ENCODE measurements around the gene MAP3K6.

MAP3K6 gene

DNA sequence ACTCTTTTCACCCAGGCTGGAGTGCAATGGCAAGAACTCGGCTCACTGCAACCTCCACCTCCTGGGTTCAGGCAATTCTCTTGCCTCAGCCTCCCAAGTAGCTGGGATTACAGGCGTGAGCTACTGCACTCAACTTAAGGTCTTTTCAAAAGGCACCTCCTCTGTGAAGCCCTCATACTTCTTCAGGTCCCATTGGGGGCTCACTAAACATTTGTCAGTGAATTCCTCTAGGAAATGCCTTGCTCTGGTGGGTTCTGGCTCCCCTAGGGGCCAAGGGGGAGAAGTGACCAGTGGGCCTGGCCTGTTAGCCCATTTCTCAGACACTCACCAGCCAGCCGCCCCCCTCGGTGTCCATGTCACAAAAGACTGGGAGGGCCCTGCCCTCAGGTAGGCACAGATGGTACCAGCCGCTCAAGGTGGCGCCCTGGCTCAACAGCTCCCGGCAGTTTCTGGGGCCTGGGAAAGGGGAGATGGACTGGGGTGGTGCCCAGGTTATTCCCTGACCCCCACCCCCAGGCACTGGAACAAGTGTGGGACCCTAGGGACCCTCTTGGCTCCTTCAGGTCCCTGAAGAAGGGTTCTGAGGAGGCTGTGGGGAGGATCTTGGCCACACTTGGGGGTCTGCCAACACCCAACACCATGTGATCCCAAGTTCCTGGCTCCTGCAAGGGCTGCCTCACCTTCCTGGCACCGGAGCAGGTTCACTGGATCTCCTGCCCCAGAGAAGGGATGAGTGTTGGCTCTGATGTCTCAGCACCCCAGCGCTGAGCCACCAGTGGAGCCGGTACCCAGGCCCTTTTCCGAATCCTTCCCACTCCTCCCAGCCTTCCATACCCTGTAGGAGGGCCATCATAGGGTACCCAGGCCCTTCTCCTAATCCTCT, 6.3 kb upstream of the MAP3K6 start:
- Mint-ChIP-seq H3K36me3 (no peaks in the 10 kb centered on the region), H3K27ac (peak overlapping the region; percentile 72), H3K4me3 (no peak overlapping the region), H3K4me1 (peaks cover 23 to 41% of the 10 kb centered on the region in 2 donors), H3K9me3 (no peaks in the 10 kb centered on the region), H3K27me3 (no peaks in the 10 kb centered on the region)
- DNase-seq (no peak), ATAC-seq (replicated peaks) (no peak)

DNA sequence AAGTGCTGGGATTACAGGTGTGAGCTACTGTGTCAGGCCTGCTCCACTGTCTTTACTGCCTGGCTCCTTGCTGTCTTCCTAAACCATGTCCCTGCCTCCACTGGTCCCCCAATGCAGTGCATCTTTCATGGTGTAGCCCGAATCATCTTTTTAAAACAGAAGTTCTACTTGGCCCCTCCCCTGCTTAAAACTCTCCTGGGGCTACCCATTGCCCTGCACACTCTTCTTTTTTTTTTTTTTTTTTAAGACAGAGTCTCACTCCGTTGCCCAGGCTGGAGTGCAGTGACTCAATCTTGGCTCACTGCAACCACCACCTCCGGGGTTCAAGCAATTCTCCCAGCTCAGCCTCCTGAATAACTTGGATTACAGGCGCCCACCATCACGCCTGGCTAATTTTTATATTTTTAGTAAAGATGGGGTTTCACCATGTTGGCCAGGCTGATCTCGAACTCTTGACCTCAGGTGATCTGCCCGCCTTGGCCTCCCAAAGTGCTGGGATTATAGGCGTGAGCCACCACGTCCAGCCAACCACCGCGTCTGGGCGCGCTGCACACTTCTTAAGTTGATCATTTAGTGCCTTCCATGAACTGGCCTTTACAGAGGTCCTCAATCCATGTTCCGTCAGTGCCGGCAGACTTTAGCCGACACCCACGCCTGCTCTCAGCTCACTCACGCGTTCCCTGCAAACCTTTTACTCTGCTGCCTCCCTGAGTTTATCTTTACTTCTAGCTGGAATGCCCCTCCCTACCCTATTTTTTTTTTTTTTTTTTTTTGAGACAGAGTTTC, 5.5 kb upstream of the MAP3K6 start:
- no peaks in the 10 kb centered on the region for H3K27me3 Mint-ChIP-seq
- no peak overlapping the region for H3K4me3 Mint-ChIP-seq
- DNase-seq = no peak
- no peak overlapping the region for H3K27ac Mint-ChIP-seq
- no peak for ATAC-seq (replicated peaks)
- peaks cover 27 to 45% of the 10 kb centered on the region in 2 donors for H3K4me1 Mint-ChIP-seq
- H3K9me3 Mint-ChIP-seq = no peaks in the 10 kb centered on the region
- no peaks in the 10 kb centered on the region for H3K36me3 Mint-ChIP-seq

DNA sequence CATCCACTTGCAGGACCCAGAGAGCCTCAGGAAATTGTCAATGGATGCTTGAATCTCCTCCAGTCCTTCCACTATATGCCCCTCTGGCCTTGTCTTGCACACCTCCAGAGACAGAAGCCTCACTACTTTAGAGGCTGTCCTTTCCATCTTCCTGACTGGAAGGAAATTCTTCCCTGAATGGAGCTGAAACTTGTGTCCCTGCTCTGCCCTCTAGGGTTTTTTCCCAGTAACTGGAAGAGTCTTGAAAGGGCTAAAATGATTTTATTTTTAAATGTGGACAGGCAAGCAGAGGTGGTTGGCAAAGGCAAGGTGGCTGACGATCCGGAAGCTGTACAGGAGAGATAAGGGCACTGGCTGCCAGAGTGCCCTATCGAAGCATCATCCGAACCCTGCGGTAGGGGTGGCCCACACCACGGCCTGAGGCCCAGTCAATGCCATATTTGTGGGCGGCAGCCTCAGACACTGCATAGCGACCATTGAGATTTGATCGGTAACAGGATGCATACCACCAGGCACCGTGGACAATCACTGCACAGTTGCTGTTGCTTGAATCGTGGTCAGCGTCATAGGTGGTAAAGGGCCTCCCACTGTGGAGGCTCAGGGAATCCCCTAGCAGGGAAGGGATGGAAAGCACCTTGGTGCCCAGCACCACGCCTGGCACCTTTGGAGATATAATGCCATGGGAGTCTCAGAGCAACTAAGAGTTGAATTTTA, 2.3 kb upstream of the MAP3K6 start:
- Mint-ChIP-seq H3K4me3 (peak overlapping the region in 1 of 2 donors; percentile 17), H3K27ac (peak overlapping the region; percentile 89), H3K36me3 (no peaks in the 10 kb centered on the region), H3K27me3 (no peaks in the 10 kb centered on the region), H3K4me1 (peaks cover 45 to 70% of the 10 kb centered on the region in 2 donors), H3K9me3 (no peaks in the 10 kb centered on the region)
- no peak for DNase-seq
- ATAC-seq (replicated peaks) = peak; percentile 23 to 34

DNA sequence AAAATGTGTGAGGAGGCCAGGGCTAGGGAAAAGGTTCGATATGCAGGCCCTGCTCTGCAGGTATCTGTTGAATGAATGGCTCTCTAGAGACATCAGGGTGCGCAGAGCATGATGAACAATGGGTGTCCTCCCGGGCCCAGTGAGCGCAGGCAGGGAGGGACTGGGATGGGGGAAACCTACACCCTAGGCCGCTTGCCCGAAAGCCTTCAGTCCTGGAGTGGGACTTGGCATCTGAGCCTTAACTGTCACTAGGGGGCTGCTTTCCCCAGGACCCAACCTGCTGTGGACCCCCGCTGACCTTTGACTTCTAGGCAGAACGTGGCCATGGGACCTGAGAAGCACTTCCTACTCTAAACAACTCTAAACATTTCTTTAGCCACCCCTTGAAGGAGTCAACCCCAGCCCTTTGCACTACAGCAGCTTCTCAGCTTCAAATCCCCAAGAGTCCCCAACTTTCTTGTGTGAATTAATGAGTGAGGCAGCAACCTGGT, 444 bp upstream of the MAP3K6 start:
- peaks cover 45 to 68% of the 10 kb centered on the region in 2 donors for H3K4me1 Mint-ChIP-seq
- H3K27ac Mint-ChIP-seq = no peak overlapping the region
- no peaks in the 10 kb centered on the region for H3K27me3 Mint-ChIP-seq
- DNase-seq (no peak), ATAC-seq (replicated peaks) (no peak)
- H3K4me3 Mint-ChIP-seq = peak overlapping the region; percentile 71 to 81
- H3K36me3 Mint-ChIP-seq = no peaks in the 10 kb centered on the region
- H3K9me3 Mint-ChIP-seq = no peaks in the 10 kb centered on the region

DNA sequence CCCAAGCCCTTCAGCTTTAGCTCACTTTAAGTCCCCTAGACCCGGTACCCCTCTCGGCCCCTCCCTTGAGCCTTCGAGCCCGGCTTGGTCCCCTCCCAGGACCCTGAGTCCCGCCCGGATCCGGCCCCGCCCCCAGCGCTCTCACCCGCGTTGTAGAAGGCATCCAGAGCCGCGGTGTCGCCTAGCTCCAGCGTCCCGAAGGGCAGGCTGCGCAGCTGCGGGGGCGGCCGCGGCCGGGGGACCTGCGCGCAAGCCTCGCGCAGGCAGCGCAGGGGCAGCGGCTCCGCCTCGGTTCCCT, 699 bp downstream of the MAP3K6 start:
- no peaks in the 10 kb centered on the region for H3K9me3 Mint-ChIP-seq
- peak; percentile 74 for DNase-seq
- peak; percentile 70 to 71 for ATAC-seq (replicated peaks)
- peak overlapping the region; percentile 84 for H3K4me3 Mint-ChIP-seq
- peak overlapping the region; percentile 53 for H3K27ac Mint-ChIP-seq
- H3K36me3 Mint-ChIP-seq = no peaks in the 10 kb centered on the region
- H3K27me3 Mint-ChIP-seq = no peaks in the 10 kb centered on the region
- peaks cover 43 to 59% of the 10 kb centered on the region in 2 donors for H3K4me1 Mint-ChIP-seq

DNA sequence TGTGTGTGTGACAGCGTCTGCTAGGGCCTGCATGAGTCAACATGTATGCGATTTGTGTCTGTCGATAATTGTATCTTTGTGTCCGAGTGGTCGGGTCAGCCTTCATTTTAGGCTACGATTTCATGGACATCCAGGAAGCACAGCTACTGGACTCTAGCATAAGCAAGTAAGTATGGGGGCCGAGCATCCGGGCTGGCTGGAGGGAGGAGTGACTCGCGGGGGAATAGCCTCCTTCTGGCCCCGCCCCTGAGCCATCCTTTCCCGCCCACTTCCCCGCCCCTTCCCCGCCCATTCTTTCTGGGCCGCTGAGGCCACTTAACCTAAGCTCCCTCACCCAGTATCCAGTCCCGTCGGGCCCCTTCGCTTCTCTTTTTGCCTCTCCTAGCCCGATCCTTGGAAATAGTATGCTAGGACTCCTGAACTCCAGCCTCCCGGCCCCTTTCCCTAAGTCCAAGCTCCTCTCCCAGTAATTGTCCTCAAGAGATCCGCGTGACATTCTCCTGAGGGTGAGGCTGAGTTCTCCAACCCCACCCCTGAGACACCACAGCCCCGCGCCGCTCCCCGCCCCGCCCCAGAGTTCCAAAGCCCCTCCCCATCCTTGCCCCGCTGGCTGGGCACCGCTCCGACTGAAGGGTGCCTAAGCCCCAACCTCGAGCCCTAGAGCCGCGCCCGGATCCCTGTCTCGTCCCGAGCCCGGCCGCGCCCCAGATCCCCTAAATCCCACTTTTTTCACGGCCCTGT, 1.2 kb downstream of the MAP3K6 start:
- Mint-ChIP-seq H3K9me3 (no peaks in the 10 kb centered on the region), H3K4me3 (peak overlapping the region; percentile 84), H3K27me3 (no peaks in the 10 kb centered on the region), H3K36me3 (no peaks in the 10 kb centered on the region), H3K27ac (peak overlapping the region; percentile 53), H3K4me1 (peaks cover 47 to 59% of the 10 kb centered on the region in 2 donors)
- ATAC-seq (replicated peaks) = peak; percentile 56 to 68
- DNase-seq = peak; percentile 63

DNA sequence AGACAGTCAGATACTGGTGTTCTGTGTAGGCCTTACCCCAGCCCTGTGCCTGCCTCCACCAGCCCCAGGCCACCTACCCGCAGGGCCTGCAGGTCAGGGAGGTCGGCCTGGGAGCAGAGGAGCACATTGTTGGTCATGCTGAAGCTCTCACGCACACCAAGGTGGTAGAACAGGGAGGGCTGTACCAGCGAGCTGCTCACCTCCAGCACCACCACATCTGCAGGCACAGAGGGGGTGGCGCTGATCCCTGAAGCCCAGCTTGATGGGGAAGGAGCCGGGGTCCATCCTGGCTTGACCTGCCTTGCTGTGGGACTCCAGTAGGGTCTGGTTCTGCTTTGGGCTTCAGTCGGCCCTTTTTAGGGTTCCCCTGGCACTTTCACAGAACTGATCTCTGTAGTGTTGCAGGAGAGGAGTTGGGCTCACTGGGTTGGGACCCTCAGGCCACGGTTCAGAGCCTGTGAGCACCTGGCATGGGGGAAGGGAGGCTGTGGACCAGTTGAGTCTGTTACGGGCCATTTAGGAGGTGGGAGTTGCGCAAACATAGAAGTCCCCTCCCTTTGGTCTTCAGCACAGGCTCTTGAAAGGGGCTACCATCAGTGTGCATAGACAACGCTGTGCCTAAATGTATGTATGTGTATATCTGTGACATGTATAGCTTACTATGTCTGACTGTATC, 1.9 kb downstream of the MAP3K6 start:
- H3K9me3 Mint-ChIP-seq = no peaks in the 10 kb centered on the region
- H3K27ac Mint-ChIP-seq = no peak overlapping the region
- peak overlapping the region; percentile 84 for H3K4me3 Mint-ChIP-seq
- H3K36me3 Mint-ChIP-seq = no peaks in the 10 kb centered on the region
- no peaks in the 10 kb centered on the region for H3K27me3 Mint-ChIP-seq
- H3K4me1 Mint-ChIP-seq = peaks cover 50 to 57% of the 10 kb centered on the region in 2 donors
- DNase-seq (no peak), ATAC-seq (replicated peaks) (no peak)

DNA sequence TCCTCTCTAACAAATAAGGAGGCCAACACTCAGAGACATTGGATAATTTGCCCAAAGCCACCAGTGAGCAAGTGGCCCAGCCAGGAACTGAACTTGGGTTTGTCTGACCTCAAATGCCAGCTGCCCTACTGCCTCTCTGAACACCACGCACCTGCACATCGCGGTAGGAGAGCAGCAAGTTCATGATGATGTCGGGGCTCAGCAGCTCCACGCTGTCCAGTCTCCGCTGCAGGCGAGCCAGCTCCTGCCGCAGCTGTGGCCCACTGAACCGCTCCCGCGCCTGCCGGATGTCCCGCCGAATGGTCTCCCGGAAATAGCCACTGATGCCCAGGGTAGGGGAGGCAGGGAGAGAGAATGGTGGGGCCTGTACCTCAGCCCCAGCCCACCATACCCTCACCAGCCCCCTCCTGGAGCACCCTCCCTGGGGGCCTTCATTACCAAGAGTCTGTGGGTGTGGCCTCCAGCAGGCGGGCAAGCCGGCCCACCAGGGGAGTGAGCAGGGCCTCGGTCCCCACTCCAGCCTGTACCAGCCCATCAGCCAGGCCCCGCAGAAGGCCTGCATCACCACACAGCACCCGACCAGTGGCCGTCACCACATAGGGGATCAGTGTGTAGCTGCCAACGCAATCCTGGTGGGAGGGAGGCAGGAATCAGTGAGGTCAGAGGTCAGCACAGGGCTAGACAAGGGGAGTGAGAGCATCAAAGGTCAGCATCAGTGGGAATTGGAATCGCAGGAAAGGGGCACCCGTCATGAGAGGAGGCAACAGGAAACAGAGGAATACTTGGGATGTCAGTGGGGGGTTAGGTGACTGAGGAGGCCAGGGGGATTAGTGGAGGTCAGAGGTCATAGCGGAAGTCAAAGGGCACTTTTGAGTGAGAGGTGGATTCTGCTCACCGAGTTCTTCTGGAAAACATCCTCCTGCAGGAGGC, 2.7 kb downstream of the MAP3K6 start:
- ATAC-seq (replicated peaks) (no peak), DNase-seq (no peak)
- Mint-ChIP-seq H3K4me1 (peaks cover 50 to 57% of the 10 kb centered on the region in 2 donors), H3K9me3 (no peaks in the 10 kb centered on the region), H3K4me3 (peak overlapping the region in 1 of 2 donors; percentile 34), H3K27ac (no peak overlapping the region), H3K36me3 (no peaks in the 10 kb centered on the region), H3K27me3 (no peaks in the 10 kb centered on the region)

DNA sequence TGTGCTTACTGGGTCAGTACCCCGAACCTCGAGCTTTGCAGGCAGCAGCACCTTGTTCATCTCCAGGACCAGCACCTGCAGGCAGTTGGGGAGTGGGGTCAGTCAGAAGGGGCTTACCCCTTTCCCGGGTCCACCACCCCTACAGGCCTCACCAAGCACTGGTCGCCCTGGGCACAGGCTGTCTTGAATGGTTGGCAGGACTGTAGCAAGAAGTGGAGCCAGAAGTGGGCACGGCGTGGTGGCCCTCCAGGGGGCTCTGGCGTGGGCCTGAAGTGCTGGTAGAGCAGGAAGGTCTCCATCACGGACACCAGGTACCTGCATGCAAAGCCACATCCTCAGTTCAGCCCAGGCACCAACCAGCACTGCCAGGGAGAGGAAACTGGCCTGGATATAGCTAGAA, 5.2 kb downstream of the MAP3K6 start:
- DNase-seq (no peak), ATAC-seq (replicated peaks) (no peak)
- peaks cover 51 to 63% of the 10 kb centered on the region in 2 donors for H3K4me1 Mint-ChIP-seq
- H3K4me3 Mint-ChIP-seq = peak overlapping the region; percentile 67 to 79
- no peak overlapping the region for H3K27ac Mint-ChIP-seq
- H3K27me3 Mint-ChIP-seq = no peaks in the 10 kb centered on the region
- H3K36me3 Mint-ChIP-seq = peaks cover 0 to 1% of the 10 kb centered on the region in 2 donors
- no peaks in the 10 kb centered on the region for H3K9me3 Mint-ChIP-seq

DNA sequence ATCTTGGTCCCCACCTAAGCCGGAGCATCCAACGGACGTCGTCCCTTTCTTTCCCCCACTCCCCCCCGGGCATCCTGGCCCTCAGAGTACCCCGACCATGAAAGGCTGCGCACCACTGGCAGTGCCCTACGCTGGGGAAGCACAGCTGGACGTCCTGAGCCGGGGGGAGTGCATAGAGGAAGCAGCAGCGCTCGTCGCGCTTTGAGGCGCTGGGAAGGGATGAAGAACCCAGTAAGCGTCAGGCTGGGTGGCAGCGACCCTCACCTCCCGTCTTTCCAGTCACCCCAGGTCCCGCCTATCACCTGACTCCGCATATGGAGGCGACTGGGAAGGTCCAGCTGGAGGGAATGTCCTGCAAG, 5.7 kb downstream of the MAP3K6 start:
- H3K4me1 Mint-ChIP-seq = peaks cover 54 to 63% of the 10 kb centered on the region in 2 donors
- peak overlapping the region; percentile 81 for H3K27ac Mint-ChIP-seq
- peak overlapping the region; percentile 67 to 79 for H3K4me3 Mint-ChIP-seq
- DNase-seq (no peak), ATAC-seq (replicated peaks) (no peak)
- peaks cover 0 to 1% of the 10 kb centered on the region in 2 donors for H3K36me3 Mint-ChIP-seq
- no peaks in the 10 kb centered on the region for H3K9me3 Mint-ChIP-seq
- H3K27me3 Mint-ChIP-seq = no peaks in the 10 kb centered on the region

DNA sequence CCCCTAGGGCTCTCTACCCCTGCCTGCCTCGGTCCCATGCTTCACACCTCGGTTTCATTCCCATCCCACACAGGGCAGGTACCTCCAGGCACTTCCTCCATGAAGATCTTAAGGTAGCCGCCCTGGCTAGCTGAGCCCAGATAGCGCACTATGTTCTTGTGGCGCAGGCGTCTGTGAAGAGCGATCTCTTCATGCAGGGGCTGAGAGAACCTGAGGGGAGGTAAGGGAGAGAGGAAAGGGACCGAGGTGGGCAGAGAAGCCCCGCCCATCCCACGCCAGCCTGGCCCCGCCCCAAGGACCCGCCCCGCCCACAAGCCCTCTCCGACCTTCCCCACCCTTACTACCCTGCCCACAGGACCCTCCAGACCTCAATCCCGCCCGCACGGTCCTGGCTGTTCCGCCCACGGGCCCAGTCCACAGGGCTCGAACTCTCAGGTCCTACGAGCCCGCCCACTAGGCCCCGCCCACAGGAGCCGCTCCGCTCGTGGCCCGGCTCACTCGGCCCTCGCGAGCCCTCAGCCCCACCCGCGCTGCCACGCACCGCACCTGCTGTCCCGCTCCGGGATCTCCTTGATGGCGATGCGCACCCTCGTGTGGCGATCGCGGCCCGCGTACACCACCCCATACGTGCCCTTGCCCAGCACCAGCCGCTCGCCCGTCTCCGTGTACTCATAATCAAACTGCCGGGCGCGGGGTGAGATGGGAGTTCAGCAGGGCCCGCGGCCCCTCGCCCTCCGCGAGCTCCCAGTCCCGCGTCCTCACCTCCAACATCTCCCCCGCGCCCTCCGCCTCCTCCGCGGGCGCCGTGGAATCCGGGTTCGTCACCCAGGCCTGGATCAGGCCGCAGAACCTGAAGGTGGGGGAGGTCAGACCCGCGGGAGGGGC, 6.4 kb downstream of the MAP3K6 start:
- H3K27me3 Mint-ChIP-seq = no peaks in the 10 kb centered on the region
- DNase-seq (no peak), ATAC-seq (replicated peaks) (peak; percentile 19 to 21)
- H3K9me3 Mint-ChIP-seq = no peaks in the 10 kb centered on the region
- peaks cover 54 to 62% of the 10 kb centered on the region in 2 donors for H3K4me1 Mint-ChIP-seq
- H3K27ac Mint-ChIP-seq = peak overlapping the region; percentile 81
- peak overlapping the region; percentile 67 to 79 for H3K4me3 Mint-ChIP-seq
- H3K36me3 Mint-ChIP-seq = peaks cover 0 to 1% of the 10 kb centered on the region in 2 donors

DNA sequence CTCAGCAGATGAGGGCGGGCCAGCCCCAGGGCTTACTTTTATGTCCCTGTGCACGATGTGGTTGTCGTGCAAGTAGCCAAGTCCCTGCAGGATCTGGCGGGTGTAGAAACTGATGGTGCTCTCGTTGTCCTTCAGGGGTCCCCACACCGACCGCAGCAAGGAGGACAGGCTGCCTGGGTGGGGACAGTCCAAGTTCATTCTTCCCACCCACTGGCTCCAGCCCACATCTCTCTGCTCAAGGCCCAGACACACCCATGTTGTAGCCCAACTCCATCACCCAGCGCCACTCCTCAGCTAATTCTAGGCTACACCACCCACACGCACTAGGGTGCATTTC, 7.0 kb downstream of the MAP3K6 start:
- Mint-ChIP-seq H3K36me3 (peaks cover 0 to 1% of the 10 kb centered on the region in 2 donors), H3K4me3 (peak overlapping the region; percentile 67 to 79), H3K27ac (peak overlapping the region; percentile 42), H3K4me1 (peaks cover 51 to 59% of the 10 kb centered on the region in 2 donors), H3K27me3 (no peaks in the 10 kb centered on the region), H3K9me3 (no peaks in the 10 kb centered on the region)
- ATAC-seq (replicated peaks) = peak; percentile 20 to 26
- no peak for DNase-seq

All from stimulated activated naive B cell treated with anti-CD40 and anti-IgM and Interleukin-4, amounts not matched to agents 10 μg/mL and 1 μg/mL and 100 μg/mL, for 72 hours (primary cell).